Colonic mucosa (tissue), 4 donors: ENCODE measurements around the gene GATA2. TPM values are rescaled to one million over a fixed set of nuclear protein-coding genes. Genes with fewer than 3 reads are reported as not detected.

Source experiments
- DNase-seq: peaks from one replicate; pipeline ENCODE4 v3.0.0-alpha.2; 2020
- H3K27ac ChIP-seq: fragments of 200-600 bp; one replicate; pipeline ENCODE4 v1.8.0; 2021
- H3K27me3 ChIP-seq: fragments of 200-600 bp; one replicate; pipeline ENCODE4 v1.8.0; 2021
- H3K36me3 ChIP-seq: fragments of 200-600 bp; one replicate; pipeline ENCODE4 v1.8.0; 2021
- H3K4me1 ChIP-seq: fragments of 200-600 bp; one replicate; pipeline ENCODE4 v1.8.0; 2021; ENCODE audit warnings: mild to moderate bottlenecking
- H3K4me3 ChIP-seq: fragments of 200-600 bp; one replicate; pipeline ENCODE4 v1.8.0; 2021
- H3K9ac ChIP-seq, 2 donors: one replicate each; pipeline ENCODE4 v1.7.0; 2013; ENCODE audit warnings: control low read depth in 2 of 2, low read depth in 2 of 2, low read length in 2 of 2
- H3K9me3 ChIP-seq: fragments of 200-600 bp; one replicate; pipeline ENCODE4 v1.8.0; 2021
- intact Hi-C: fragments of 100-400 bp; cut with DNase I; formaldehyde crosslinking; loops from one replicate; pipeline ENCODE4 v1.14.1; 2022
- total RNA-seq, 2 donors: library from RNA; stranded (reverse); fragmentation: NEBNext Ultra II Directional in 1 of 2; extraction: Animal tissue kit (Norgen Biotek cat#: 25700) in 1 of 2; gene quantifications; one replicate each; pipeline ENCODE4 v1.2.1, GENCODE V29; 2021
- TF ChIP-seq, protein P1 (sequence below): fragments of 200-600 bp; IDR thresholded peaks from one replicate; pipeline ENCODE4 v1.8.0; 2022; ENCODE audit warnings: antibody characterized with exemption, mild to moderate bottlenecking
- donor health status: healthy.
- donor health status: DM: no; HTN: no; CAD: no.
- donor health status: DM: no; HTN: no; CAD: no.

Gene GATA2
- total RNA-seq, 2 donors from 2014 or later, result 5.8 to 8.1 TPM

DNA sequence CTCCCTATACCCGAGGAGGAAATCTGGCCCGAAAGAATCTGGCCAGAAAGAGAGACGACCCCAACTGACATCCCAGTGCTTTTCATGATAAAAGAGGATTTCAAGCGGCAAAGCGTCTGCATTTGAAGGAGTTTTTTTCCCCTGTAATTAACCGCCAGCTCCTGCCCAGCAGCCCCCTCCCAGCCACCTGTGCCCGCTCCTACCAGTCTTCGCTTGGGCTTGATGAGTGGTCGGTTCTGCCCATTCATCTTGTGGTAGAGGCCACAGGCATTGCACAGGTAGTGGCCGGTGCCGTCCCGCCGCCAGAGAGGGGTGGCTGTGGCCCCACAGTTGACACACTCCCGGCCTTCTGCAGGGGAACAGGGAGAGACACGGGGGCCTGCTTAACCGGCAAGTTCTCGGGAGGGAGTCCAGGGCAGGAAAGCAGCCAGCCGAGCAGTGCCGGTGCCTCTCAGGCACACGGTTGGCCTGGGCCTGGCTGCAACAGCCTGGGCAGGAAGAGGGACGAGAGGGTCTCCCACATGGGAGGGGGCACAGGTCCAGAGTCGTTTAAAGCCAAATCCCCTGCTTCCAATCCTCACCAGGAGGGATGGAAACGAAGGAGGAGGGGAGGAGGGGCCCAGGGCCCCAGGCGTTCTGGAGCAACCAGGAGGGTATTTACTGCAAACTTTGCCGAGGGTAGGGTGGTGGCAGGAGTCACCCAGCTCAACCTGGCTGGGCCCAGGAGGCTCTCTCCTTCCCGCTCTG lies 9.2 kb downstream of the GATA2 start:
- H3K27ac ChIP-seq, result no peak overlapping the region
- TF ChIP-seq, protein P1, sequence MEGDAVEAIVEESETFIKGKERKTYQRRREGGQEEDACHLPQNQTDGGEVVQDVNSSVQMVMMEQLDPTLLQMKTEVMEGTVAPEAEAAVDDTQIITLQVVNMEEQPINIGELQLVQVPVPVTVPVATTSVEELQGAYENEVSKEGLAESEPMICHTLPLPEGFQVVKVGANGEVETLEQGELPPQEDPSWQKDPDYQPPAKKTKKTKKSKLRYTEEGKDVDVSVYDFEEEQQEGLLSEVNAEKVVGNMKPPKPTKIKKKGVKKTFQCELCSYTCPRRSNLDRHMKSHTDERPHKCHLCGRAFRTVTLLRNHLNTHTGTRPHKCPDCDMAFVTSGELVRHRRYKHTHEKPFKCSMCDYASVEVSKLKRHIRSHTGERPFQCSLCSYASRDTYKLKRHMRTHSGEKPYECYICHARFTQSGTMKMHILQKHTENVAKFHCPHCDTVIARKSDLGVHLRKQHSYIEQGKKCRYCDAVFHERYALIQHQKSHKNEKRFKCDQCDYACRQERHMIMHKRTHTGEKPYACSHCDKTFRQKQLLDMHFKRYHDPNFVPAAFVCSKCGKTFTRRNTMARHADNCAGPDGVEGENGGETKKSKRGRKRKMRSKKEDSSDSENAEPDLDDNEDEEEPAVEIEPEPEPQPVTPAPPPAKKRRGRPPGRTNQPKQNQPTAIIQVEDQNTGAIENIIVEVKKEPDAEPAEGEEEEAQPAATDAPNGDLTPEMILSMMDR, result no peak
- no peak for DNase-seq
- H3K9me3 ChIP-seq, result no peaks in the 10 kb centered on the region
- H3K27me3 ChIP-seq, result peaks cover 79% of the 10 kb centered on the region
- H3K4me3 ChIP-seq, result no peak overlapping the region
- peaks cover 23% of the 10 kb centered on the region for H3K4me1 ChIP-seq
- no peak overlapping the region for H3K9ac ChIP-seq
- intact Hi-C loops, result no loop called here
- H3K36me3 ChIP-seq, result no peaks in the 10 kb centered on the region

DNA sequence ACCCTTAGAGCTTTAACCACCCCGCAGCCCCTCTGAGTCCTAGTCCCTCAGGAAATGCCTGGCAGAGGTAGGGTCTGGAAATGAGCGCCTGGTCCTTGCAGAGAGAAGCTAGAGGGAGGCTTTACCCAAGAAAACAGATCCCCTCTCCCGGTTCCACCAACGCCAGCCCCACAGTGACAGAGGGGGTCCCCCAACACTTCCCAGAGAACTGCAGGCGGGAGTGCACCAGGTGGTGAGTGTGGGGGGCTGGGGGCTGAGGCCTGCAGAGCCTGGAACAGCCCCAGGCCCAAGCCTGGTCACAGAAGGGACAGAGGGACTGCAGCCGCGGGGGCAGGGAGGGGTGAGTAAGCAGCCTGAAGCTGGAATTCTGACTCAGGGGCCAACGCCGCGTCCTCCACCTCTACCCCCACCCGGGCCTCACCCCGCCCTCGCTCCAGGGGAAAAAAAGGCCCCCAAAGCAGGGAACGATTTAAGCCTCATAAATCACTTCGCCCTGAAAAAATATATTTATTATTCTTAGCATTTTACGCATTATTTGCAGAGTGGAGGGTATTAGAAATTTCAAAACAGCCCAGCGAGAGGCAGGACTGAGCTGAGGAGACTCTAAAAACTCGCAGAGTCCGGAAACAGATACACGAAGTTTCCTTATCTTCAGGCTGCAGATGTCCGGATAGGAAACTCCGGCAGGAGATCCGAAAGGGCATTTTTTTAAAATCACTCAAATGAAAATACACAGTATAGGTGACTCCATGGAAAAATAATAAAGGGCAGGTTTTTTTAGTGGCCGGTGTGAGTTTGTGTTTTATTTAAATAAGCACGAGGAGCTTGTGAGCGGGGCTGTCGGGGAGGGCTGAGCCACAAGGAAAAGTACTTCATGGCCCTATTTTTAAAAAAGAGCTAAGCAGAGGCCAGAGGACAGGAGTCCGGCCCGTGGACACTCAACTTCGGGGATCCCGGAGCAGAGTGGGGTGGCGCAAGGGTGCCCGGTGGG lies 10.0 kb downstream of the GATA2 start:
- TF ChIP-seq, protein P1, result no peak
- Histone ChIP-seq H3K9ac (no peak overlapping the region), H3K4me1 (peaks cover 14% of the 10 kb centered on the region), H3K36me3 (no peaks in the 10 kb centered on the region), H3K27me3 (peaks cover 70% of the 10 kb centered on the region), H3K27ac (no peak overlapping the region), H3K9me3 (no peaks in the 10 kb centered on the region), H3K4me3 (no peak overlapping the region)
- no peak for DNase-seq
- intact Hi-C loops, result no loop called here

DNA sequence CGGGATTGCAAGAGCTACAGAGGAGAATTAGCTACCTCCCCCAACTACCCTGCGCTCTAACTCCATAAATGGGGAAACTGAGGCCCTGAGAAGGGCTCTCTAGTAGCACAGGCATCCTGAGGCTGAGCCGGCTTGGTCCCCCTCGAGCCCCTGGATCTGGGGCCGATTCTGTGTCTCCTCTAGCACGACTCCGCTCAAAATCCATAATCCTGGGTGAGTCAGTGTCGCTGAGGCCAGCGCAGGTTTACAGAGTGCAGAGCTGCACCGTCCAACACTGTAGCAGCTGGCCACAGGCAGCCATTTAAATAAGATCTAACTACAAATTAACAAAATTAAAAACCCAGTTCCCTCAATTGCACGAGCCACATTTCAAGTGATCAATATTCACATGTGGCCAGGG lies 10.8 kb downstream of the GATA2 start:
- no peak for DNase-seq
- H3K4me3 ChIP-seq, result no peak overlapping the region
- H3K27ac ChIP-seq, result no peak overlapping the region
- no peaks in the 10 kb centered on the region for H3K36me3 ChIP-seq
- intact Hi-C loops, result no loop called here
- H3K4me1 ChIP-seq, result peaks cover 6% of the 10 kb centered on the region
- H3K9me3 ChIP-seq, result no peaks in the 10 kb centered on the region
- TF ChIP-seq, protein P1, result no peak
- H3K9ac ChIP-seq, result no peak overlapping the region
- peaks cover 63% of the 10 kb centered on the region for H3K27me3 ChIP-seq

DNA sequence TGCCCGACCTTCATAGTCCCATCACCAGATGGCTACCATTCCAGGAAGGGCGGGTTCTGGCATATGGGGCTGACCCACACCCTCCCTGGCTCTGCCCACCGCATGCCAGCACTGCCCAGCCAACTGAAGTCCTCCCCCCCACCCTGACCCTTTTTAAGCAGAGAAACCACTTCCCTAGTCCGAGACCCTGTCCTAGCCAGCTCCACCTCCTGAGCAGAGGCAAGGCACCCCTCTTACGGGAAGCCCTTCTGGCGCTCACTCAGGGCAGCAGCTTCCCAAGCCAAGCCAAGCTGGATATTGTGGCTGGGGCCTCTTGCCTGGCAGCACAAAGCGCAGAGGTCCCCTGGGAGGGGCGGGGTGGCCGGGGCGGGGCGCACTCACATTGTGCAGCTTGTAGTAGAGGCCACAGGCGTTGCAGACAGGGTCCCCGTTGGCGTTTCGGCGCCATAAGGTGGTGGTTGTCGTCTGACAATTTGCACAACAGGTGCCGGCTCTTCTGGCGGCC lies 11.5 kb downstream of the GATA2 start:
- DNase-seq, result no peak
- TF ChIP-seq, protein P1, result no peak
- no peaks in the 10 kb centered on the region for H3K4me1 ChIP-seq
- no peak overlapping the region for H3K4me3 ChIP-seq
- H3K9me3 ChIP-seq, result no peaks in the 10 kb centered on the region
- peaks cover 56% of the 10 kb centered on the region for H3K27me3 ChIP-seq
- intact Hi-C loops, result no loop called here
- H3K36me3 ChIP-seq, result no peaks in the 10 kb centered on the region
- no peak overlapping the region for H3K9ac ChIP-seq
- no peak overlapping the region for H3K27ac ChIP-seq

DNA sequence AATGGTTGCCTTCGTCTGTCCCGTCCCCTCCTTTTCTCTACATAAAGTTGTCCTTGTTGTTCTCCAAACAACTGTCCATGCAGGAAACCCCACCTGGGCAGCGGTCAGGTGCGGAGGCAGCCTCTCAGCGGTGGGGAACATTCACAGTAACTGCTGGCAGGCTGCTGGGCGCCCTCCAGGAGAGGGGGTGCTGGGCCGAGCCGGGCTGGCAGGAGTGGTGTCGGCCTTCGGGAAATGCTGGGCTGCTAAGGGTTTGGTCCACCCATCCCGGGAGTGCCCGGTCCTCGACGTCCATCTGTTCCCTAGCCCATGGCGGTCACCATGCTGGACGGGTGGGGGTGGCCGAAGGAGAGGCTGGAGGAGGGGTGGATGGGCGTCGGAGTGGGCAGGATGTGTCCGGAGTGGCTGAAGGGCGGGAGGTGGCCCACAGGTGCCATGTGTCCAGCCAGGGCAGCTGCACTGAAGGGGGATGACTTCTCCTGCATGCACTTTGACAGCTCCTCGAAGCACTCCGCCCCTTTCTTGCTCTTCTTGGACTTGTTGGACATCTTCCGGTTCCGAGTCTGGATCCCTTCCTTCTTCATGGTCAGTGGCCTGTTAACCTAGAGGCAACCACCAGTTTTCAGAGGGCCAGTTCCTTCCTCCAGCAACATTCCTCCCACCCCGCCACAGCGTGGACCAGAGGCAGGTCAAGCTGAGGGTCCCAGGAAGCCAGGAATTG lies 12.1 kb downstream of the GATA2 start:
- DNase-seq, result no peak
- H3K9me3 ChIP-seq, result no peaks in the 10 kb centered on the region
- H3K9ac ChIP-seq, result no peak overlapping the region
- TF ChIP-seq, protein P1, result no peak
- peaks cover 50% of the 10 kb centered on the region for H3K27me3 ChIP-seq
- H3K4me1 ChIP-seq, result no peaks in the 10 kb centered on the region
- no peaks in the 10 kb centered on the region for H3K36me3 ChIP-seq
- intact Hi-C loops, result no loop called here
- no peak overlapping the region for H3K27ac ChIP-seq
- no peak overlapping the region for H3K4me3 ChIP-seq
